OCI-LY7 (cell line): ENCODE data around the gene LIN52. TPM values are rescaled to one million over a fixed set of nuclear protein-coding genes. Genes with fewer than 3 reads are reported as not detected.

ENCODE experiments used
- BruUV-seq: library from RNA; stranded (reverse); fragments of 400-500 nt; replicated peaks from 2 replicates; lab custom pipeline; 2021; lab: Mats Ljungman, UMichigan
- CTCF ChIA-PET: fragments of 300-600 bp; sonication (Branson Sonifier 250); formaldehyde crosslinking; loops from one replicate; lab custom pipeline; 2022; ENCODE audit warnings: antibody characterized with exemption; ENCODE audit not compliant: unreplicated experiment; lab: Charles Lee
- POLR2A ChIA-PET: fragments of 300-600 bp; sonication (Branson Sonifier 250); formaldehyde crosslinking; loops from one replicate; lab custom pipeline; 2022; ENCODE audit warnings: antibody characterized with exemption; lab: Charles Lee
- DNase-seq: peaks from one replicate; pipeline ENCODE4 v3.0.0-alpha.2; 2015; ENCODE audit warnings: low spot score
- H2AFZ ChIP-seq: fragments of 200-600 bp; sonication (generic), shearing (Covaris generic); 2 replicates; pipeline ENCODE4 v1.6.1; 2014; ENCODE audit warnings: mild to moderate bottlenecking, antibody characterized with exemption, low read length, moderate library complexity
- H3K27ac ChIP-seq: fragments of 200-600 bp; sonication (generic); 2 replicates; pipeline ENCODE4 v1.5.1; 2014; ENCODE audit warnings: mixed run types, low read depth, mild to moderate bottlenecking, moderate library complexity, low read length, inconsistent platforms; ENCODE audit not compliant: poor library complexity, severe bottlenecking
- H3K36me3 ChIP-seq: fragments of 200-600 bp; sonication (generic); 2 replicates; pipeline ENCODE4 v1.6.1; 2014; ENCODE audit warnings: mild to moderate bottlenecking, antibody characterized with exemption, low read length, moderate library complexity, mixed read lengths; ENCODE audit not compliant: insufficient read depth
- H3K4me1 ChIP-seq: fragments of 200-600 bp; sonication (generic); 2 replicates; pipeline ENCODE4 v1.5.1; 2014; ENCODE audit warnings: mild to moderate bottlenecking, low read length; ENCODE audit not compliant: insufficient read depth, poor library complexity, severe bottlenecking
- H3K4me2 ChIP-seq: fragments of 200-600 bp; sonication (generic); 2 replicates; pipeline ENCODE4 v1.6.1; 2014; ENCODE audit warnings: mild to moderate bottlenecking, low read length
- H3K4me3 ChIP-seq: fragments of 200-600 bp; sonication (generic); 2 replicates; pipeline ENCODE4 v1.5.1; 2014; ENCODE audit warnings: mild to moderate bottlenecking, low read depth, low read length; ENCODE audit not compliant: poor library complexity, severe bottlenecking
- H3K79me2 ChIP-seq: fragments of 200-600 bp; sonication (generic); 2 replicates; pipeline ENCODE4 v1.6.1; 2016; ENCODE audit warnings: low read depth, mild to moderate bottlenecking, low read length, moderate library complexity, mixed read lengths; ENCODE audit not compliant: insufficient read depth
- H3K9me2 ChIP-seq: fragments of 200-600 bp; sonication (generic); 2 replicates; pipeline ENCODE4 v1.6.1; 2016; ENCODE audit warnings: mild to moderate bottlenecking, low read length, mixed read lengths; ENCODE audit not compliant: insufficient read depth
- H3K9me3 ChIP-seq: fragments of 200-600 bp; sonication (generic); 2 replicates; pipeline ENCODE4 v1.6.1; 2014; ENCODE audit warnings: mild to moderate bottlenecking, mixed run types, low read length, mixed read lengths
- H4K20me1 ChIP-seq: fragments of 200-600 bp; sonication (generic); 2 replicates; pipeline ENCODE4 v1.6.1; 2014; ENCODE audit warnings: mild to moderate bottlenecking, antibody characterized with exemption, low read length, moderate library complexity, mixed read lengths; ENCODE audit not compliant: insufficient read depth
- EZH2phosphoT487 ChIP-seq: fragments of 200-600 bp; sonication (generic); IDR thresholded peaks from 2 replicates; pipeline ENCODE4 v1.6.1; 2018; ENCODE audit warnings: low read depth, borderline replicate concordance, mild to moderate bottlenecking, mixed run types, antibody characterized with exemption, low read length, moderate library complexity, mixed read lengths
- intact Hi-C: fragments of 100-400 bp; cut with micrococcal nuclease; formaldehyde crosslinking; loops from one replicate; pipeline ENCODE4 v1.10.0; 2022; ENCODE audit not compliant: unreplicated experiment
- total RNA-seq, 2 experiments: library from RNA; depleted of rRNA in 1 of 2; stranded (reverse); fragments of >200 nt in 1 of 2; shearing (Covaris generic) in 1 of 2; gene quantifications; 2 replicates each; pipeline ENCODE4 v1.2.3, GENCODE V29; 2014 to 2022
- TF ChIP-seq, protein P1 (sequence below): fragments of 200-600 bp; sonication (generic); conservative IDR thresholded peaks from 2 replicates; pipeline ENCODE4 v1.5.1; 2014; ENCODE audit warnings: mild to moderate bottlenecking, antibody characterized with exemption, low read length, moderate library complexity, mixed read lengths

The LIN52 gene
- total RNA-seq, 2 experiments from 2014 or later, result 9.8 to 18.0 TPM

DNA sequence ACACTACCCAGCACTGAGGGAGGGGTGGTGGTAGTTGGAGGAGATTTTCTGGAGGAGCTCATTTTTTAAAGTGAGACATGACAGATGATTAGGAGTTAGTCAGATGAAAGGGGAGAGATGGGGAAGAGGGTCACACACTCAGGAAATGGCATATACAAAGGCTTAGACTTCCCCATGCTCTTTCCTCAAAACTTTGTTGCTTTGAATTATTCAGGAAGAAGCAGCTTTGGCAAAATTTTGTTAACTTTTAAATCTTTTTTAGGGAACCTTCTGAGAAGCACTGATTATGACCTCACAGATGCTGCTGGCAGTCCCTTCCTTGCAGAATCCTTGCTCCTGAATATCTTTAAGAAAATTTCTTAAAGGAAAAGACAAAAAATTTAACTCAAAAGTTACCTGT is 20.3 kb upstream of the LIN52 start:
- Histone ChIP-seq H3K4me2 (no peak overlapping the region), H4K20me1 (no peaks in the 10 kb centered on the region), H3K36me3 (no peaks in the 10 kb centered on the region), H2AFZ (no peak overlapping the region), H3K79me2 (no peaks in the 10 kb centered on the region), H3K9me3 (no peaks in the 10 kb centered on the region), H3K4me1 (no peaks in the 10 kb centered on the region), H3K4me3 (no peak overlapping the region), H3K9me2 (no peaks in the 10 kb centered on the region), H3K27ac (no peak overlapping the region)
- TF ChIP-seq, protein P1, sequence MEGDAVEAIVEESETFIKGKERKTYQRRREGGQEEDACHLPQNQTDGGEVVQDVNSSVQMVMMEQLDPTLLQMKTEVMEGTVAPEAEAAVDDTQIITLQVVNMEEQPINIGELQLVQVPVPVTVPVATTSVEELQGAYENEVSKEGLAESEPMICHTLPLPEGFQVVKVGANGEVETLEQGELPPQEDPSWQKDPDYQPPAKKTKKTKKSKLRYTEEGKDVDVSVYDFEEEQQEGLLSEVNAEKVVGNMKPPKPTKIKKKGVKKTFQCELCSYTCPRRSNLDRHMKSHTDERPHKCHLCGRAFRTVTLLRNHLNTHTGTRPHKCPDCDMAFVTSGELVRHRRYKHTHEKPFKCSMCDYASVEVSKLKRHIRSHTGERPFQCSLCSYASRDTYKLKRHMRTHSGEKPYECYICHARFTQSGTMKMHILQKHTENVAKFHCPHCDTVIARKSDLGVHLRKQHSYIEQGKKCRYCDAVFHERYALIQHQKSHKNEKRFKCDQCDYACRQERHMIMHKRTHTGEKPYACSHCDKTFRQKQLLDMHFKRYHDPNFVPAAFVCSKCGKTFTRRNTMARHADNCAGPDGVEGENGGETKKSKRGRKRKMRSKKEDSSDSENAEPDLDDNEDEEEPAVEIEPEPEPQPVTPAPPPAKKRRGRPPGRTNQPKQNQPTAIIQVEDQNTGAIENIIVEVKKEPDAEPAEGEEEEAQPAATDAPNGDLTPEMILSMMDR, result no peak
- no peak for TF ChIP-seq EZH2phosphoT487
- CTCF ChIA-PET, result interaction anchor here (0.6 kb wide), 1 partner anchor 111 kb away, joined by 6 read pairs; no protein-coding TSS in a partner anchor
- no peak for DNase-seq
- intact Hi-C loops, result no loop called here
- no TSS peak for BruUV-seq
- POLR2A ChIA-PET, result interaction anchor here (0.7 kb wide), 1 partner anchor 58 kb away, joined by 3 read pairs; no protein-coding TSS in a partner anchor

- H3K4me2 ChIP-seq, result no peak overlapping the region
- DNase-seq, result no peak
- no TSS peak for BruUV-seq
- H4K20me1 ChIP-seq, result no peaks in the 10 kb centered on the region
- TF ChIP-seq EZH2phosphoT487, result no peak
- TF ChIP-seq, protein P1, result no peak
- no peaks in the 10 kb centered on the region for H3K9me2 ChIP-seq
- CTCF ChIA-PET, result interaction anchor here (0.6 kb wide), 1 partner anchor 111 kb away, joined by 6 read pairs; no protein-coding TSS in a partner anchor
- no peak overlapping the region for H2AFZ ChIP-seq
- H3K79me2 ChIP-seq, result no peaks in the 10 kb centered on the region
- POLR2A ChIA-PET, result interaction anchor here (0.6 kb wide), 1 partner anchor 58 kb away, joined by 3 read pairs; no protein-coding TSS in a partner anchor
- H3K27ac ChIP-seq, result no peak overlapping the region
- H3K4me1 ChIP-seq, result no peaks in the 10 kb centered on the region
- H3K36me3 ChIP-seq, result no peaks in the 10 kb centered on the region
- intact Hi-C loops, result no loop called here
- H3K4me3 ChIP-seq, result no peak overlapping the region
- no peaks in the 10 kb centered on the region for H3K9me3 ChIP-seq
Measured at GRCh38 chr14:74064883-74065282, 19.9 kb upstream of the LIN52 start.
